Stimulated activated CD8-positive, alpha-beta memory T cell treated with anti-CD3 and anti-CD28 coated beads, Interleukin-15, amount 100 ng/mL, for 1 hour (primary cell): ENCODE data around the gene EXOC4.

Experiments used
- DNase-seq: peaks from one replicate; pipeline ENCODE4 v3.0.0-alpha.2; 2020; ENCODE audit warnings: low read depth

EXOC4 gene

GRCh38 chr7:133365917-133366316, 113.0 kb downstream of the EXOC4 start:
- DNase-seq, result no peak

DNA sequence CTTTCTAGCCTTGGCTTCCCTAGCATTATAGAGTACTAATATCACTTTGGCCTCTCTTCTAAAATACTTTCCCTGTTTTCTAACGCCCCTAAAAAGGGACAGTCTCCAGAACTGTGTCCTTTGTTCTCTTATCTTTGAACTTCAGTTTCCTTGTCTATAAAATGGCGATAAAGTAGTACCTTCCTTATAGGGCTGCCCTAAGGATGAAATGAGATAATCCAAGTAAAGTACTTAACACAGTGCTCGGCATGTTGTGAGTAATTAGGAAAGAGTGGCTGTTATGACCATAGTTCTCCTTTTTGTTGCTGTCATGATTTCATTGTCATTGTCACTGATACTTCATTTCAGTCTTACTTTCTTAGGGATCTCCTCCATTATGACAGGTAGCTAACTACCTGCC, 114.7 kb downstream of the EXOC4 start:
- DNase-seq, result no peak

- DNase-seq, result no peak
Measured at GRCh38 chr7:133369130-133369529, 116.3 kb downstream of the EXOC4 start.

- no peak for DNase-seq
Measured at GRCh38 chr7:133371616-133372015, 118.7 kb downstream of the EXOC4 start.

DNA sequence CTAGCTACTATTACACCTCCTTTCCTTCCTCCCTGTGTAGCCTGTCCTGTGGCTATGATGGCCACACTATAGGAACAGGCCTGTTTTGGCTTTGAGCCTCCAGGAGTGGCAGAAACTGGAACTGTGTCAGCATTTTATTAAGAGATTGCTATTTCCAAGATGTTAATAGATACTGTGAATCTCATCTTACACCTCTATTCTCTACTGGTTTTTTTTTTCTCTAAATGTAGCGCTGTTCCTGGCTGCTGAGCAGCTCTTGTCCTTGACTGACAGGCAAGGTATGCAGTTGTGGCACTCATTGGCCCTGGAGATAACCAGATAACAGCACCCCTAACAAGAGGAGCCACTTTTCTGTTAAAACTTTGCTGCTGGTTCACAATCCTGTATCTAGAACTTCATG, 119.5 kb downstream of the EXOC4 start:
- DNase-seq, result no peak

- DNase-seq, result no peak
Measured at GRCh38 chr7:133376514-133376913, 123.6 kb downstream of the EXOC4 start.

DNA sequence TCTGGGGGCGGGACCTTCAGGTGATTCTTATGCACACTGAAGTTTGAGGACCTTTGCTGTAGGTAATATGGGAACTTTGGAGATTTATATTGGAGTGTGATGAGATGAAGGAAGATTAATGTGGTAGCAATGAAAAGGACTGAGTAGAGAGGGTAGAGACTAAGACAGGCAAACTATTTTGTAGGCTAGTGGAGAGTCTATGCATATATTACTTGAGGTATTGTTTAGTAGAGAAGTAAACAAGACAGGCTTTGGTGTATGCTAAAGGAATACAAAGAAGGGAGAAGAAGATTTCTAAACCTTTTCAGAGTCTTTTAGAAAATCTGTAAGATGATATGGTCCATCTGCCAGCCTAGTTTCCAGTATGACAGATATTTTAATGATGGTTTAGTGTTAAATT, 129.1 kb downstream of the EXOC4 start:
- no peak for DNase-seq

DNA sequence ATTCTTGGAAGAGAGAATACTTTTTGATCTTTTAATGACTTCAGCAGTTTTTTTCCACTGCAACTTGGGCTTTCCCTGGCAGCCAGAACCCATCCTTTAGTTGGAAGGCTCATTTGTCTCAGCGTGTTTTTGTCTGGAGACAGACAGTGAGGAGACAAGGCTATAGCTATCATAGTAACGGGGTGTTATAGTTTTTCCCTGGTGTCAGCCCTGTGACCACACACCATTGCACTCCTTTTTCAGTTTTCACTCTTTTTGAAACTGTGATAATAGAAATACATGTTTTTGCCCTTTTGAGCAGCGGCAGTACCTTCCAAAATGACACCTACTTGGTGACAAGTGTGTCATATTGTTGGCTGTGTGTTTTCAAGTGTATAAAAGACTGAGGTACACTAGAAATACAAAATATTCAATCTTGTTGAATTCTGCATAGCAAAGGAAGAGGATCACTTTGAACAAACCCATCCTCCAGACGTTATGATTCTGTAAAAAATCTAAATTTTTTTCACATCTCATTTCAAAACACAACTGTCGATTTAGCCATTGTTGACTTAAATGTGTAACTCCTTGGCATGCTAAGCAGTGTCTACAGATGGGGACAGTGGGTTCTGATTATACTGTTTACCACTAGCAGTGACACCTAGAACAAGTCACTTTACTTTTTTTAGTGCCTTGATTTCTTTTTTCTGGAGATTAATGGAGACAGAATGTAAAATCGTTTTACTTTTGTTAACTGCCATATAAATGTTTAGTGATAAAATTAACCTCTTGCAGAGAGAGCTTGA, 130.1 kb downstream of the EXOC4 start:
- no peak for DNase-seq

DNA sequence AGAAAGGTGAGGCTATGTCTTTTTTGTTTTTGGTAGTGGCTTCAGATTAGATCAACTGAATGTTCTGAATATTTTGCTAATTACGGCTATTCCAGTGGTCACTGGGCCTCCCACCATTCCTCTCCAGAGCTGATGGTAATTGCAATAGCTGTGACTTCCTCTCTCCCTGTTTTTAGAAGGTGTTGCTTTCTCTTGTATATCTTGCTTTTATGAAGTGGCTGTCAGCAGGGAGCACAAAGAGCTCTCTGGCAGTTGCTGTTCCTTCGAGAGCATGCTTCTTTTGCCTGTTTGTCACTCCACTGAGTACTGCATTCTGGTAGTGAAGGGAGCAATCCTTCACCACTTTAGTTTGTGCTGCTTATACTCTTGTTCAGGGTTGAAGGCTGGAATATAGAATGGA, 133.3 kb downstream of the EXOC4 start:
- no peak for DNase-seq

GRCh38 chr7:133389727-133390126, 136.8 kb downstream of the EXOC4 start:
- DNase-seq, result no peak

DNA sequence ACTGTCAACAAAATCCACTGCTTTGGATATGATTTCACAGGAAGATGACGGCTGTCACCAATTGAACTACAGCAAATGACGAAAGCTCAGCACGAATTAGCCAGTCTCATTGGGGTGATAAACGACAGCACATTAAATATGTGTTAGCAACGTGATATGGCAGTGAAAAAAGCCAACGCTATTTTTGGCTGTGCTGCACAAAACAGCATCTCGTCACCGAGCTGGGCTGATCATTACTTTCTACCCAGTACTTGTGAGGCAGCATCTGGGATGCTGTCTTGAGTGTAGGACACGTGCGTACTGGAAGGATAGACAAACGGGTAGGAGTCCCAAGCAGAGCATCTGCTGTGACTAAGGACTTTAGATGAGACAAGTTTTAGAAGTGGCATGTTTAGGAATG, 138.3 kb downstream of the EXOC4 start:
- no peak for DNase-seq

- no peak for DNase-seq
Measured at GRCh38 chr7:133394369-133394768, 141.5 kb downstream of the EXOC4 start.

- DNase-seq, result no peak
Measured at GRCh38 chr7:133395551-133395950, 142.7 kb downstream of the EXOC4 start.

GRCh38 chr7:133398506-133398905, 145.6 kb downstream of the EXOC4 start:
- no peak for DNase-seq

DNA sequence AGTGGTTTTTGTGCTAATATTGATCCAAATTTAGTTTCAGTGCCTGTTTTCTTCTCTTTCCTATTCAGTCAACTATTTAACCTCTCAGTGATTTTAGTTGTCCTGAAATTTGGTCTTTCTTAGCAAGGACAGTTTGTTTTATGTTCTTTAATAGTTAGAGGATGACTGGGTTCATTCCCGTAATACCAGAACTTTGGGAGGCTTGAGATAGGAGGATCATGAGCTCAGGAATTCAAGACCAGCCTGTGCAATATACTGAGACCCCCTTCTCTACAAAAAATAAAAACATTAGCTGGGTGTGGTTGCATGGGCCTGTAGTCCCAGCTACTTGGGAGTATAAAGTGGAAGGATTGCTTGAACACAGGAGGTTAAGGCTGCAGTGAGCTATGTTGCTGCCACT, 148.3 kb downstream of the EXOC4 start:
- DNase-seq, result no peak

GRCh38 chr7:133408212-133408611, 155.3 kb downstream of the EXOC4 start:
- DNase-seq, result no peak

DNA sequence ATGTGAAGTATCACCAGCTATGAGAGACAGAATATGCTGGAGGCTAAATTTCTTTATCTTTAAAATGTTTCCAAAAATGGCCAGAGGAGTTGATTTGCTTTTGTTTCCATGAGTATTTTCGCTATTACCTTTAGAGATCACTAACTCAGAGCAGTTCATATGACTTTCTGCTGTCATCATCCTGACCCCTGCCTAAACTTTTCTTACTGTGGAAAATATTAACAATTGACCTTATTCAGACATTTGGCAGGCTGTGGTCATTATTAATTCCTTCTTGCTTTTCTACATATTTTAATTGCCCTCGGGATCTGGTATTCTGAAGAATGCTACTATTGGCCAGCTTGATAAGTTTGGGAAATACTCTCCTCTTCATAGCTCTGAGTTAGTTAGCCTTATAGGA, 156.5 kb downstream of the EXOC4 start:
- DNase-seq, result no peak

DNA sequence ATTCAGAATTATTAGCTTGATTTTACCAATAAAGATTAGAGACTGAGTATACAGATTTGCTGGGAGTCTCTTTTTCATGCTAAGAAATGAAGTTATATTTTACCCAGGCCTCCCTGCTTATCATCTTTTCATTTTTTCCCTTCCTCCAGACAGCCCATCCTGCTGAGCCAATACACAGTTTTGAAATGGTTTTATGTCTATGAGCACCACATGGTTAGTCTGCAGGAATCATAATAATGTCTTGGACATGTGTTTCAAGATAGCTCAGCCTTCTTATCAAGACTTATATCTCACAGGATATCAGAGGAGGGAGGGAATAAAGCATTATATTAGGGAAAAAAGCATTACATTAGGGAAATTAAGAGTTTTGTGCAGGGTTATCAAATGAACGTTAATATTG, 157.1 kb downstream of the EXOC4 start:
- DNase-seq, result no peak

GRCh38 chr7:133411395-133411794, 158.5 kb downstream of the EXOC4 start:
- DNase-seq, result no peak

DNA sequence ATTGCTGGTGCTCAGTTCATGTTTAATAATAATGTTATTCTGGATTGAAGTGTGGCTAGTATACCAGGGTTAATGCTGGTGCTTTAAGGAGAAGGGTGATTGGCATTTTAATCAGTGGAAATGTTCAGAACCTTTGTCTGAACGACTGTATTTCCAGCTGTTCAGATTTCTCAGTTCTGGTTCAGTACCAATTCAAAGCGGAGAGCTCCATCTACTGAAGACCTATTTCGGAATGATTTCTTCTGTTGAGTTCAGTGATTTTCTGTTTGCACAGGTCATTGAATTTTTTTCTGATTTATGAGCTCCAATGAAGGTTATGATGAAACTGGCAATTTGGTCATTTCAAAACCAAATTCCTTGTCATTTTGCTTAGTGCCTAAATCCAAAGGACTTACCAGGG, 160.1 kb downstream of the EXOC4 start:
- DNase-seq, result no peak

DNA sequence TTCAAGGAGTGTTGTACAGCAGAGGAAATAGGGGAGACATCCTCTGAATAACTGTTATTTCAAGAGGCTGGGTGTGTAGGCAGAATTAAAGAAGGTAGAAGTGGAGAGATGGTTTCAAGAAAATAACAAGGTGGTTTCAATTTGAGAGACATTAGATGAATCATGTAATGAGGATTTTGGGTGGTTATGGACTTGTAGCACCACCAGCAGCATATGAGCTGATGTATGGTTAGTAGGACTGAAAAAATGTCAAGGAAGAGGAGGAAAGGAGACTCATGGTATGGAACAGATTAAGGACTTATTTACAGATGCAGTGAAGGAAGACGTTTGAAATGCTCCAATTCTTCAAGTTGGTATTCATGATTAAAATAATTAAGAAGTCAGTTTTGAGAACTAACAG, 166.2 kb downstream of the EXOC4 start:
- no peak for DNase-seq

DNA sequence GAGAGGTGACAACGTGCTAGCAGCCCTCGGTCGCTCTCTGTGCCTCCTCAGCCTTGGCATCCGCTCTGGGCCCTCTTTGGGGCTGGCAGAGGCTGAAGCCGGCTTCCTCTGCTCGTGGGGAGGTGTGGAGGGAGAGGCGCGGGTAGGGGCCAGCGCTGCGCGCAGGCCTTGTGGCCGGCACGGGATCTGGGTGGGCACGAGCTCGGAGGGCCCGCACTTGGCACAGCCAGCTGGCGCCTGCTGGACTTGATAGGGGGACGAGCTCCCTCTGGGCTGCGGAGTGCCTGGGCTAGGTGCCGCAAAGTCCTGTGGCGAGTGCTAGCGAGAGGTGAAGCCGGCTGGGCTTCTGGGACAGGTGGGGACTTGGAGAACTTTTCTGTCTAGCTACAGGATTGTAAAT, 170.7 kb downstream of the EXOC4 start:
- DNase-seq, result no peak

DNA sequence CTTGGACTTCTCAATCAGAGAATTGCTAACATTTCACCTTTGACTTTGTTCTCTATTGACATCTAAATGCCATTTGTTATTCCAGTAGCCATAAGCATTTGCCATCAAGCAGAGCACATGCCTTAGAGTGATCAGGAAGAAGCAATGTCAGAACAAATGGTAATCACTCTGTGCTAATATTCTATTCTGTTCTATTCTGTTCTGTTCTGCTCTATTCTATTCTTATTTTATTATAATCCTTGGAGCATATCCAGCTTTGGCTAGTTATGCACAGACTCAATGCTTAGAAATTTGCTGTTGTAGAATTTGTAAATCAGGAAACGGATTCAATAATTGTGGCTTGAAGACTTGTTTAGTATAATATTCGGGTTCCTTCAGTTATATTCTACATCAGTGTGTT, 175.4 kb downstream of the EXOC4 start:
- DNase-seq, result no peak

GRCh38 chr7:133428876-133429275, 176.0 kb downstream of the EXOC4 start:
- no peak for DNase-seq

- DNase-seq, result no peak
Measured at GRCh38 chr7:133429371-133429770, 176.5 kb downstream of the EXOC4 start.
